GM23338 (cell line): ENCODE data around the gene ATP2B1. TPM values are rescaled to one million over a fixed set of nuclear protein-coding genes. Genes with fewer than 3 reads are reported as not detected.

Experiments
- ATAC-seq: fragments of 200-7000 bp; cut with Tn5 transposase; 3 replicates; pipeline ENCODE4 v1.9.1; 2020
- DNase-seq: peaks from one replicate; pipeline ENCODE4 v3.0.0-alpha.2; 2015; ENCODE audit warnings: low spot score
- H2AFZ ChIP-seq: fragments of 200-600 bp; sonication (generic); 2 replicates; pipeline ENCODE4 v1.8.0; 2016; ENCODE audit warnings: antibody characterized with exemption, mild to moderate bottlenecking, moderate library complexity
- H3F3A ChIP-seq: fragments of 200-600 bp; sonication (generic); replicated peaks from 2 replicates; pipeline ENCODE4 v1.8.0; 2017; ENCODE audit warnings: antibody characterized with exemption, mixed run types, low read depth
- H3K27ac ChIP-seq: fragments of 200-600 bp; sonication (generic); 2 replicates; pipeline ENCODE4 v1.6.1; 2016; ENCODE audit warnings: low read depth
- H3K27me3 ChIP-seq: fragments of 200-600 bp; sonication (generic); 2 replicates; pipeline ENCODE4 v1.8.0; 2016; ENCODE audit warnings: mild to moderate bottlenecking, mixed run types, moderate library complexity; ENCODE audit not compliant: insufficient read depth
- H3K36me3 ChIP-seq: fragments of 200-600 bp; sonication (generic); 2 replicates; pipeline ENCODE4 v1.8.0; 2016; ENCODE audit warnings: mild to moderate bottlenecking; ENCODE audit not compliant: insufficient read depth
- H3K4me1 ChIP-seq: fragments of 200-600 bp; sonication (generic); 2 replicates; pipeline ENCODE4 v1.8.0; 2016; ENCODE audit warnings: mild to moderate bottlenecking, moderate library complexity; ENCODE audit not compliant: insufficient read depth
- H3K4me2 ChIP-seq: fragments of 200-600 bp; sonication (generic); 2 replicates; pipeline ENCODE4 v1.7.1; 2017; ENCODE audit warnings: mixed run types
- H3K4me3 ChIP-seq: fragments of 200-600 bp; sonication (generic); 2 replicates; pipeline ENCODE4 v1.6.1; 2016; ENCODE audit warnings: mixed run types
- H3K79me2 ChIP-seq: fragments of 200-600 bp; sonication (generic); replicated peaks from 2 replicates; pipeline ENCODE4 v1.8.0; 2017; ENCODE audit warnings: mild to moderate bottlenecking; ENCODE audit not compliant: insufficient read depth
- H3K9me2 ChIP-seq: fragments of 200-600 bp; sonication (generic); 2 replicates; pipeline ENCODE4 v1.8.0; 2017; ENCODE audit not compliant: insufficient read depth
- H4K20me1 ChIP-seq: fragments of 200-600 bp; sonication (generic); replicated peaks from 2 replicates; pipeline ENCODE4 v1.8.0; 2017; ENCODE audit warnings: mild to moderate bottlenecking; ENCODE audit not compliant: insufficient read depth
- H3K27ac Mint-ChIP-seq: 2 replicates; pipeline ENCODE4 v1.8.0; 2020; ENCODE audit warnings: inconsistent platforms, mild to moderate bottlenecking, moderate library complexity, mixed read lengths
- H3K27me3 Mint-ChIP-seq: 3 replicates; pipeline ENCODE4 v1.8.0; 2022; ENCODE audit warnings: low read depth, mild to moderate bottlenecking, moderate library complexity, mixed read lengths, inconsistent platforms; ENCODE audit not compliant: insufficient read depth, poor library complexity
- H3K36me3 Mint-ChIP-seq: 3 replicates; pipeline ENCODE4 v1.8.0; 2021; ENCODE audit warnings: low read depth, mild to moderate bottlenecking, inconsistent platforms, moderate library complexity, mixed read lengths
- H3K4me1 Mint-ChIP-seq: 3 replicates; pipeline ENCODE4 v1.8.0; 2020; ENCODE audit warnings: mild to moderate bottlenecking, inconsistent platforms, mixed read lengths
- H3K4me3 Mint-ChIP-seq: 3 replicates; pipeline ENCODE4 v1.8.0; 2021; ENCODE audit warnings: moderate library complexity, mild to moderate bottlenecking, inconsistent platforms, mixed read lengths
- H3K9me3 Mint-ChIP-seq: 3 replicates; pipeline ENCODE4 v1.8.0; 2020; ENCODE audit warnings: moderate library complexity, mild to moderate bottlenecking, inconsistent platforms, mixed read lengths
- EZH2phosphoT487 ChIP-seq: fragments of 200-600 bp; sonication (generic); IDR thresholded peaks from one replicate; pipeline ENCODE4 v1.8.1; 2018; ENCODE audit warnings: antibody characterized with exemption; ENCODE audit not compliant: unreplicated experiment
- JUNB ChIP-seq: IDR thresholded peaks from one replicate; pipeline ENCODE4 v1.6.1; 2016; ENCODE audit warnings: antibody characterized with exemption; ENCODE audit not compliant: unreplicated experiment
- NANOG ChIP-seq: IDR thresholded peaks from 2 replicates; pipeline ENCODE4 v1.6.1; 2016; ENCODE audit warnings: antibody characterized with exemption, borderline replicate concordance
- POLR2AphosphoS5 ChIP-seq: IDR thresholded peaks from 2 replicates; pipeline ENCODE4 v1.6.1; 2016; ENCODE audit warnings: antibody characterized with exemption, low read depth
- REST ChIP-seq: IDR thresholded peaks from one replicate; pipeline ENCODE4 v1.6.1; 2018; ENCODE audit warnings: antibody characterized with exemption; ENCODE audit not compliant: unreplicated experiment
- polyA plus RNA-seq: library from polyadenylated mRNA; unstranded; fragments of >200 nt; fragmentation: Nextera tagmentation; extraction: Ambion mirVana; gene quantifications from 2 replicates; pipeline ENCODE4 v1.2.1, GENCODE V29; 2016
- total RNA-seq: library from RNA; depleted of rRNA; stranded (reverse); fragments of >200 nt; shearing (Covaris generic); gene quantifications from 2 replicates; pipeline ENCODE4 v1.2.3, GENCODE V29; 2014
- TF ChIP-seq, protein P1 (sequence below), 2 experiments: fragments of 200-600 bp in 1 of 2; sonication (generic) in 1 of 2; conservative IDR thresholded peaks; 2 replicates each; pipeline versions ENCODE4 v1.5.1 to v1.6.1; 2016 to 2017; ENCODE audit warnings: antibody characterized with exemption in 2 of 2, low read depth in 2 of 2, mild to moderate bottlenecking in 2 of 2, moderate library complexity in 1 of 2

The ATP2B1 gene
- total and polyA plus RNA-seq, 2 experiments from 2014 or later: 39.3 to 42.3 TPM

- Mint-ChIP-seq H3K27ac (no peak overlapping the region), H3K27me3 (no peaks in the 10 kb centered on the region), H3K4me1 (peaks cover 13% of the 10 kb centered on the region), H3K4me3 (no peak overlapping the region), H3K36me3 (peaks cover under 1% of the 10 kb centered on the region; the same call in 1 of the 3 replicates), H3K9me3 (peaks cover 2% of the 10 kb centered on the region; the same call in 1 of the 3 replicates)
- H2AFZ ChIP-seq: no peak overlapping the region
- no peak overlapping the region for H3K27ac ChIP-seq
- no peaks in the 10 kb centered on the region for H3K27me3 ChIP-seq
- H3K4me2 ChIP-seq: no peak overlapping the region
- no peaks in the 10 kb centered on the region for H3K36me3 ChIP-seq
- no peaks in the 10 kb centered on the region for H3F3A ChIP-seq
- peaks cover 6% of the 10 kb centered on the region; the same call in 1 of the 2 replicates for H4K20me1 ChIP-seq
- H3K79me2 ChIP-seq: peaks cover 65% of the 10 kb centered on the region
- no peaks in the 10 kb centered on the region for H3K9me2 ChIP-seq
- no peak for ATAC-seq
- peaks cover 9% of the 10 kb centered on the region; the same call in 1 of the 2 replicates for H3K4me1 ChIP-seq
- DNase-seq: no peak
- TF ChIP-seq POLR2AphosphoS5 (no peak), REST (no peak), EZH2phosphoT487 (no peak)
- H3K4me3 ChIP-seq: no peak overlapping the region
These were observed 34.2 kb downstream of the ATP2B1 start for GRCh38 chr12:89674326-89674942.

GRCh38 chr12:89673603-89674002 lies 35.0 kb downstream of the ATP2B1 start:
- no peak overlapping the region for H3K4me2 ChIP-seq
- TF ChIP-seq JUNB: no peak
- TF ChIP-seq REST: no peak
- TF ChIP-seq POLR2AphosphoS5: no peak
- TF ChIP-seq NANOG: no peak
- TF ChIP-seq, protein P1, sequence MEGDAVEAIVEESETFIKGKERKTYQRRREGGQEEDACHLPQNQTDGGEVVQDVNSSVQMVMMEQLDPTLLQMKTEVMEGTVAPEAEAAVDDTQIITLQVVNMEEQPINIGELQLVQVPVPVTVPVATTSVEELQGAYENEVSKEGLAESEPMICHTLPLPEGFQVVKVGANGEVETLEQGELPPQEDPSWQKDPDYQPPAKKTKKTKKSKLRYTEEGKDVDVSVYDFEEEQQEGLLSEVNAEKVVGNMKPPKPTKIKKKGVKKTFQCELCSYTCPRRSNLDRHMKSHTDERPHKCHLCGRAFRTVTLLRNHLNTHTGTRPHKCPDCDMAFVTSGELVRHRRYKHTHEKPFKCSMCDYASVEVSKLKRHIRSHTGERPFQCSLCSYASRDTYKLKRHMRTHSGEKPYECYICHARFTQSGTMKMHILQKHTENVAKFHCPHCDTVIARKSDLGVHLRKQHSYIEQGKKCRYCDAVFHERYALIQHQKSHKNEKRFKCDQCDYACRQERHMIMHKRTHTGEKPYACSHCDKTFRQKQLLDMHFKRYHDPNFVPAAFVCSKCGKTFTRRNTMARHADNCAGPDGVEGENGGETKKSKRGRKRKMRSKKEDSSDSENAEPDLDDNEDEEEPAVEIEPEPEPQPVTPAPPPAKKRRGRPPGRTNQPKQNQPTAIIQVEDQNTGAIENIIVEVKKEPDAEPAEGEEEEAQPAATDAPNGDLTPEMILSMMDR (conservative IDR thresholded peaks at IDR 0.05; ENCODE audit: low read depth in 2 of 2): no peak
- peaks cover 6% of the 10 kb centered on the region; the same call in 1 of the 2 replicates for H4K20me1 ChIP-seq
- DNase-seq (no peak), ATAC-seq (no peak)
- H3K4me3 ChIP-seq: no peak overlapping the region
- no peaks in the 10 kb centered on the region for H3K9me2 ChIP-seq
- Mint-ChIP-seq H3K27ac (no peak overlapping the region), H3K4me1 (peaks cover 13% of the 10 kb centered on the region), H3K4me3 (no peak overlapping the region), H3K36me3 (no peaks in the 10 kb centered on the region), H3K9me3 (no peaks in the 10 kb centered on the region), H3K27me3 (no peaks in the 10 kb centered on the region)
- no peak overlapping the region for H2AFZ ChIP-seq
- H3F3A ChIP-seq: no peaks in the 10 kb centered on the region
- H3K36me3 ChIP-seq: no peaks in the 10 kb centered on the region
- H3K27me3 ChIP-seq: no peaks in the 10 kb centered on the region
- no peak overlapping the region for H3K27ac ChIP-seq
- H3K4me1 ChIP-seq: peaks cover 3% of the 10 kb centered on the region; the same call in 1 of the 2 replicates
- H3K79me2 ChIP-seq: peaks cover 65% of the 10 kb centered on the region
